HEK293T (cell line): ENCODE results near the gene POLR1D.

ENCODE experiments used
- CTCF ChIA-PET: fragments of 350-600 bp; formaldehyde crosslinking; extraction: SDS; loops from one replicate; lab custom pipeline; 2021; ENCODE audit warnings: antibody characterized with exemption, inconsistent platforms; lab: Yijun Ruan, JAX
- POLR2A ChIA-PET: fragments of 350-600 bp; formaldehyde crosslinking; extraction: SDS; loops from one replicate; lab custom pipeline; 2020; ENCODE audit warnings: antibody characterized with exemption, inconsistent platforms; lab: Yijun Ruan, JAX
- DNase-seq: peaks from one replicate; pipeline ENCODE4 v3.0.0; 2012; ENCODE audit warnings: mixed read lengths; ENCODE audit errors: extremely low spot score
- ARNT ChIP-seq: fragments of 450-650 bp; IDR thresholded peaks from 2 replicates; pipeline ENCODE4 v1.6.1; 2017; ENCODE audit warnings: mild to moderate bottlenecking
- BHLHE40 ChIP-seq: fragments of 450-650 bp; IDR thresholded peaks from 2 replicates; pipeline ENCODE4 v1.6.1; 2016; ENCODE audit warnings: mild to moderate bottlenecking, moderate library complexity, borderline replicate concordance
- CTBP1 ChIP-seq: fragments of 450-650 bp; IDR thresholded peaks from 2 replicates; pipeline ENCODE4 v1.6.1; 2016; ENCODE audit warnings: borderline replicate concordance
- ELF4 ChIP-seq: fragments of 450-650 bp; IDR thresholded peaks from 2 replicates; pipeline ENCODE4 v1.6.1; 2017; ENCODE audit warnings: antibody characterized with exemption
- FOXA1 ChIP-seq: fragments of 450-650 bp; IDR thresholded peaks from 2 replicates; pipeline ENCODE4 v1.6.1; 2016; ENCODE audit warnings: mild to moderate bottlenecking
- FOXK2 ChIP-seq: fragments of 450-650 bp; IDR thresholded peaks from 2 replicates; pipeline ENCODE4 v1.6.1; 2016; ENCODE audit warnings: mild to moderate bottlenecking
- FOXM1 ChIP-seq: fragments of 450-650 bp; IDR thresholded peaks from 2 replicates; pipeline ENCODE4 v1.6.1; 2017; ENCODE audit warnings: mild to moderate bottlenecking, borderline replicate concordance
- HDGF ChIP-seq: fragments of 450-650 bp; IDR thresholded peaks from 2 replicates; pipeline ENCODE4 v1.6.1; 2017; ENCODE audit warnings: antibody characterized with exemption, borderline replicate concordance
- L3MBTL2 ChIP-seq: fragments of 450-650 bp; conservative IDR thresholded peaks from 2 replicates; pipeline ENCODE4 v1.6.1; 2016; ENCODE audit warnings: mild to moderate bottlenecking
- LEF1 ChIP-seq: fragments of 450-650 bp; IDR thresholded peaks from 2 replicates; pipeline ENCODE4 v1.6.1; 2017; ENCODE audit warnings: mild to moderate bottlenecking, borderline replicate concordance
- NFRKB ChIP-seq: fragments of 450-650 bp; IDR thresholded peaks from 2 replicates; pipeline ENCODE4 v1.6.1; 2016; ENCODE audit warnings: mild to moderate bottlenecking, moderate library complexity
- SP1 ChIP-seq: fragments of 450-650 bp; IDR thresholded peaks from 2 replicates; pipeline ENCODE4 v1.6.1; 2017
- SUZ12 ChIP-seq: fragments of 450-650 bp; IDR thresholded peaks from 2 replicates; pipeline ENCODE4 v1.6.1; 2016; ENCODE audit warnings: mild to moderate bottlenecking
- TARDBP ChIP-seq: fragments of 450-650 bp; IDR thresholded peaks from 2 replicates; pipeline ENCODE4 v1.6.1; 2016
- ZNF384 ChIP-seq: fragments of 450-650 bp; IDR thresholded peaks from 2 replicates; pipeline ENCODE4 v1.6.1; 2016
- TF ChIP-seq, protein P1 (sequence below): fragments of 450-650 bp; IDR thresholded peaks from 2 replicates; pipeline ENCODE4 v1.6.1; 2016

POLR1D gene

DNA sequence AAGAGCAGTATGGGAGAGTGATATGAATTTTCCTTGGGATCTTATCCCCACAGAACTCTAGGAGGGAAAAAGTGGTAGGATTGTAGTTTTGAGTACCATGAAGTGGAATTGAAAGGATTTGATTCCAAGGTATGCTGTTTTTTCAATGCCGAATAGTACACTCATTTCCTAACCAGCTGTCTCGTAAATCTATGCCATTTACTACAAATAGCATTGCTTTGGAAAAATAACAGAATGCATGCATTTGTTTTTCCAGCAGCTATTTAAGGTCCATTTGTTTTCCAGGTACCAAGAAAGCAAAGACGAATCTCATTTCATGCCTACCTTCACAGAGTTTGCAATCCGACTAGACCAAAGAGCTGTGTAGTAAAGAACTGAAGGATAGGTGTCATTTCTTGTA lies 10.5 kb downstream of the POLR1D start:
- ChIA-PET CTCF (no interaction called here), POLR2A (no interaction called here)
- no peak for TF ChIP-seq NFRKB
- TF ChIP-seq LEF1: no peak
- TF ChIP-seq BHLHE40: no peak
- no peak for TF ChIP-seq ARNT
- TF ChIP-seq FOXA1: no peak
- no peak for TF ChIP-seq SP1
- TF ChIP-seq FOXM1: no peak
- TF ChIP-seq, protein P1, sequence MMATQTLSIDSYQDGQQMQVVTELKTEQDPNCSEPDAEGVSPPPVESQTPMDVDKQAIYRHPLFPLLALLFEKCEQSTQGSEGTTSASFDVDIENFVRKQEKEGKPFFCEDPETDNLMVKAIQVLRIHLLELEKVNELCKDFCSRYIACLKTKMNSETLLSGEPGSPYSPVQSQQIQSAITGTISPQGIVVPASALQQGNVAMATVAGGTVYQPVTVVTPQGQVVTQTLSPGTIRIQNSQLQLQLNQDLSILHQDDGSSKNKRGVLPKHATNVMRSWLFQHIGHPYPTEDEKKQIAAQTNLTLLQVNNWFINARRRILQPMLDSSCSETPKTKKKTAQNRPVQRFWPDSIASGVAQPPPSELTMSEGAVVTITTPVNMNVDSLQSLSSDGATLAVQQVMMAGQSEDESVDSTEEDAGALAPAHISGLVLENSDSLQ: no peak
- TF ChIP-seq CTBP1: no peak
- no peak for TF ChIP-seq SUZ12
- no peak for TF ChIP-seq L3MBTL2
- DNase-seq: no peak

DNA sequence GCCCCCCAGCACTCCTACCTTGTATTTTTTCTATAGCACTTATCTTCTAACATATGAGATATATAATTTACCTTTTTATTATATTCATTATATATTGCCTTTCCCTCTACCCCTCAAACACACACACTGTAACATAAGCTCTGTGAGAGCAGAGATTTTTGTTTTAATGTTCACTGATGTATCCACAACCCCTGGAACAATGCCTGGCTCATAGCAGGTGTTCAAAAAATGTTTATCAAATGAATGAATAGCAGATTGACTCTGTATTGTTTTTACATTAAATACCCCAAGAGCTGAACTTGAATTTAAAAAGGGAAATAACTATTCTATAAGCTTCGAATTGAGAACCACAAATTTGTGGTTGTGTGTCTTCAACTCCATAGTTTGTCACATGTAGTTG lies 11.0 kb downstream of the POLR1D start:
- TF ChIP-seq FOXK2 (no peak), TARDBP (no peak), ZNF384 (no peak), SP1 (no peak), LEF1 (no peak)
- TF ChIP-seq, protein P1: no peak
- ChIA-PET POLR2A (no interaction called here), CTCF (no interaction called here)

DNA sequence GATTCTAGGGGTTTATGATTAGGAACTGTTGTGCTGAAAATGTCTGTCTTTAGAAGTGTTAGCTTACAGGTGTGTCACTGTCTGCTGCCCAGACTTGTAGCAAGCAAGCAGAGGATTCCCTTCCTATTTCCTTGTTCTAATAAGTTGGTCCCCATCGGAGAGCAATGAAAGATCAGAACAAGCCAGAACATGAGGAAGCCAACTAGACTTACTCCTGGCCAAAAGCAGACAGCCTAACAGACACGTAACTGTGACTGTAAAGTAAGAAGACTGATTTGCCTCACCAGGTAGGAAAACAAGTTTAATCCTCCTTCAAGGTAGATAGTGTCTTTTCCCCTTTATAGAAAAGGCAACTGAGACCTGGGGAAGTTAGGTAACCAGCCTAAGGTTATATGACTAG lies 12.5 kb downstream of the POLR1D start:
- CTCF ChIA-PET: no interaction called here

More for the DNA sequence above, 11.0 kb downstream of the POLR1D start:
- DNase-seq: no peak

DNA sequence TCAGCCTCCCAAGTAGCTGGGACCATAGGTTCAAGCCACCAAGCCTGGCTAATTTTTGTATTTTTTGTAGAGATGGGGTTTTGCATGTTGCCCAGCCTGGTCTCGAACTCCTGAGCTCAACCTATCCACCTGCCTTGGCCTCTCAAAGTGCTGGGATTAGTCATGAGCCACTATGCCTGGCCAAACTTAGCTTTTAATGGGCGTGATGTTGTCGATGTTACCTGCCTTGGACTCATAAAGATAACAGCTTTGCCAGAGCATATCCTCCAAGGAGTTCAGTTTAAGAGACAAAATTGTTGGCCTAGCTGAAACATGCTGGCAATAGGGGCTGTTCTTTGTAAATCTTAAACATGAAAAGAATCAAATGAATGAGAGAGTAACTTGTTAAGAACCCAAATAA lies 13.1 kb downstream of the POLR1D start:
- DNase-seq: no peak
- ChIA-PET CTCF (no interaction called here), POLR2A (interaction anchor here (1.3 kb wide), 1 partner anchor 14 kb away, joined by 4 read pairs; no protein-coding TSS in a partner anchor)
- TF ChIP-seq NFRKB: no peak
- TF ChIP-seq ARNT: no peak
- no peak for TF ChIP-seq TARDBP
- TF ChIP-seq, protein P1: no peak
- no peak for TF ChIP-seq CTBP1

More for the DNA sequence above, 12.5 kb downstream of the POLR1D start:
- POLR2A ChIA-PET: interaction anchor here (1.3 kb wide), 1 partner anchor 13 kb away, joined by 4 read pairs; no protein-coding TSS in a partner anchor
- no peak for DNase-seq
- TF ChIP-seq BHLHE40 (no peak), TARDBP (no peak), LEF1 (no peak), FOXA1 (no peak), HDGF (no peak), SUZ12 (no peak), CTBP1 (no peak), L3MBTL2 (no peak), FOXK2 (no peak), SP1 (no peak), ZNF384 (no peak), ARNT (no peak), ELF4 (no peak), FOXM1 (no peak)
- TF ChIP-seq, protein P1: no peak

DNA sequence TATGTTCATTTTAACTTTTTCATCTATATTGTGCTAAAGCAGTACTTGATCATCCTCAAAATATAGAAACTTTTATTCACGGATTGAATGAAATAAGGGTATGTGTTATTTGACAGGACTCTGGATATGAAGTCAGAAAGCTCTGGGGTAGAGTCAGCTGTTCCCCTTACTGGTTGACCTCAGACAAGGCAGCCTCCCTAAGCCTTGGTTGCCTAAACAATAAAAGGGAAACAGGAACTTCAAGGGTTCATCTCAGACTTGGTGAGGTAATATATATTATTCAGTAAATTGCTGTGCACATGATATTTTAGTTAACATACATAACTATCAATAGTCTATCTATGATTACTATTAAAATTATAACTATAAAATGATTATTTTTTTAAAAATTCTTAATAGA lies 13.6 kb downstream of the POLR1D start:
- POLR2A ChIA-PET: interaction anchor here (1.3 kb wide), 1 partner anchor 14 kb away, joined by 4 read pairs; no protein-coding TSS in a partner anchor
- CTCF ChIA-PET: no interaction called here
- TF ChIP-seq ARNT (no peak), BHLHE40 (no peak)
- DNase-seq: no peak

DNA sequence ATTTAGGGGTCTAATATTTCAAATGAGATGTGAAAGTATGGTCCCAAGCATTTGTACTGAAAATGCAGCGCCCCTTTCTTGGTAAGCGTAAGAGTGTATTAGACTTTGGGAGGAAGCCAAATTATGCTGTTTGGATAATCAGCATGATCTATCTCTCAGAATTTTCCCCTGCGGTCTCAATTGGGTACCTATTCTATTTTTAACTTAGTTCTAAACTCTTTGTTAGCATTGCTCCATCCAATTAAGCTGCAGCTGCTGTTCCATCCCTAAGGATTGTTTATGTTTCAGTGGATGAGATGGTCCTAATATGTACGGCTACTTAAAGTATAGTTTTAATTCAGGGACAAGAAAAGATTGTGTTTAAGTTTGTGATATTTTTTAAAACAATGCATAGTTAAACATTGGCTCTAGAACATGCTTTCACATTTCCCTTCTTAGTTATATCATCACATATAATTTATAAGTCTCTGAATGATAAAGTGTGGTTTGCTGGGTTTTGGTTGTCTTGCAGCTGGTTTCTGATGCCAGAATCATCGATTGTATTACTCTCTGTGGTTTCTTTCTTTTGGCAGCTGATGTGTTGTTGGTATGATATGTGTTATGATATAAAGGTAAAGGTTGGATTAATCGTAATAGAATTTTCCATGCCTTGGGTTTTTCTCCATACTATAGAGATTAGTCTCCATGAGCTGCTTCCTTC lies 15.0 kb downstream of the POLR1D start:
- POLR2A ChIA-PET: interaction anchor here (1.1 kb wide), 1 partner anchor 16 kb away, joined by 3 read pairs; the partner anchor contains the start of gene LNX2
- CTCF ChIA-PET: no interaction called here
- TF ChIP-seq CTBP1 (no peak), SUZ12 (no peak), LEF1 (no peak), NFRKB (no peak), FOXA1 (no peak), TARDBP (no peak), FOXK2 (no peak), BHLHE40 (no peak), ARNT (no peak), SP1 (no peak), L3MBTL2 (no peak)
- TF ChIP-seq, protein P1: no peak
- DNase-seq: no peak
